SK-N-SH treated with all-trans-retinoic acid at 6 μM for 48 hours (cell line): ENCODE results near the gene LSS.

ENCODE experiments used
- ATAC-seq: fragments of 200-7000 bp; cut with Tn5 transposase; 3 replicates; pipeline ENCODE4 v1.9.1; 2020; ENCODE audit warnings: mild to moderate bottlenecking, moderate library complexity
- ARNTL ChIP-seq: fragments of 450-650 bp; formaldehyde crosslinking; IDR thresholded peaks from 2 replicates; pipeline ENCODE4 v1.5.0; 2020; ENCODE audit warnings: low read depth, mild to moderate bottlenecking, moderate library complexity, borderline replicate concordance
- BACH2 ChIP-seq: fragments of 250-450 bp; sonication (Bioruptor Pico); IDR thresholded peaks from 2 replicates; pipeline ENCODE4 v1.9.0; 2021; ENCODE audit warnings: mild to moderate bottlenecking, borderline replicate concordance
- CSDC2 ChIP-seq: fragments of 250-450 bp; sonication (Bioruptor Pico); IDR thresholded peaks from 2 replicates; pipeline ENCODE4 v1.5.0; 2020; ENCODE audit warnings: mild to moderate bottlenecking, moderate library complexity
- ESRRG ChIP-seq: fragments of 250-450 bp; sonication (Bioruptor Pico); IDR thresholded peaks from 2 replicates; pipeline ENCODE4 v1.6.1; 2021; ENCODE audit warnings: mild to moderate bottlenecking
- GLIS3 ChIP-seq: fragments of 250-450 bp; sonication (Bioruptor Pico); IDR thresholded peaks from 2 replicates; pipeline ENCODE4 v1.5.0; 2020; ENCODE audit warnings: mild to moderate bottlenecking, moderate library complexity
- ISL1 ChIP-seq: fragments of 250-450 bp; sonication (Bioruptor Pico); IDR thresholded peaks from 2 replicates; pipeline ENCODE4 v2.1.2; 2022; ENCODE audit warnings: mild to moderate bottlenecking, moderate library complexity
- OSR1 ChIP-seq: fragments of 250-450 bp; sonication (Bioruptor Pico); IDR thresholded peaks from 2 replicates; pipeline ENCODE4 v1.8.0; 2022; ENCODE audit warnings: moderate library complexity, mild to moderate bottlenecking, inconsistent platforms
- PPARA ChIP-seq: fragments of 250-450 bp; sonication (Bioruptor Pico); IDR thresholded peaks from 2 replicates; pipeline ENCODE4 v1.5.0; 2020; ENCODE audit warnings: mild to moderate bottlenecking, borderline replicate concordance
- RARB ChIP-seq: fragments of 250-450 bp; sonication (Bioruptor Pico); IDR thresholded peaks from 2 replicates; pipeline ENCODE4 v1.8.0; 2021; ENCODE audit warnings: mild to moderate bottlenecking, moderate library complexity
- SNAI2 ChIP-seq: fragments of 250-450 bp; sonication (Bioruptor Pico); IDR thresholded peaks from 2 replicates; pipeline ENCODE4 v1.5.0; 2020; ENCODE audit warnings: mild to moderate bottlenecking, moderate library complexity
- TCF4 ChIP-seq: fragments of 250-450 bp; sonication (Bioruptor Pico); IDR thresholded peaks from 2 replicates; pipeline ENCODE4 v1.8.0; 2021; ENCODE audit warnings: mild to moderate bottlenecking, moderate library complexity, borderline replicate concordance
- TOX ChIP-seq: fragments of 250-450 bp; sonication (Bioruptor Pico); IDR thresholded peaks from 2 replicates; pipeline ENCODE4 v1.8.0; 2021; ENCODE audit warnings: mild to moderate bottlenecking, moderate library complexity, borderline replicate concordance
- ZC3H10 ChIP-seq: fragments of 250-450 bp; sonication (Bioruptor Pico); IDR thresholded peaks from 2 replicates; pipeline ENCODE4 v1.5.1; 2021; ENCODE audit warnings: mild to moderate bottlenecking, moderate library complexity
- ZFP3 ChIP-seq: fragments of 250-450 bp; sonication (Bioruptor Pico); IDR thresholded peaks from 2 replicates; pipeline ENCODE4 v1.5.0; 2020; ENCODE audit warnings: mild to moderate bottlenecking, moderate library complexity
- ZFP30 ChIP-seq: fragments of 450-650 bp; formaldehyde crosslinking; IDR thresholded peaks from 2 replicates; pipeline ENCODE4 v1.5.0; 2022; ENCODE audit warnings: mild to moderate bottlenecking, moderate library complexity
- ZNF565 ChIP-seq: fragments of 450-650 bp; formaldehyde crosslinking; conservative IDR thresholded peaks from 2 replicates; pipeline ENCODE4 v1.5.0; 2020; ENCODE audit warnings: low read depth, mild to moderate bottlenecking, moderate library complexity
- ZNF70 ChIP-seq: fragments of 450-650 bp; formaldehyde crosslinking; IDR thresholded peaks from 2 replicates; pipeline ENCODE4 v1.5.0; 2020; ENCODE audit warnings: mild to moderate bottlenecking, moderate library complexity
- TF ChIP-seq, protein P1 (sequence below): fragments of 250-450 bp; sonication (Bioruptor Pico); IDR thresholded peaks from 2 replicates; pipeline ENCODE4 v1.5.1; 2020; ENCODE audit warnings: low read depth, mild to moderate bottlenecking, moderate library complexity
- TF ChIP-seq, protein P2 (sequence below): fragments of 250-450 bp; sonication (Bioruptor Pico); IDR thresholded peaks from 2 replicates; pipeline ENCODE4 v1.8.0; 2020; ENCODE audit warnings: mild to moderate bottlenecking, moderate library complexity, borderline replicate concordance
- TF ChIP-seq, protein P3 (sequence below): fragments of 250-450 bp; sonication (Bioruptor Pico); IDR thresholded peaks from 2 replicates; pipeline ENCODE4 v1.8.0; 2021; ENCODE audit warnings: low read depth, mild to moderate bottlenecking, moderate library complexity, borderline replicate concordance
- TF ChIP-seq, protein P4 (sequence below): fragments of 250-450 bp; sonication (Bioruptor Pico); IDR thresholded peaks from 2 replicates; pipeline ENCODE4 v1.5.1; 2021; ENCODE audit warnings: mild to moderate bottlenecking, moderate library complexity

Gene LSS

DNA sequence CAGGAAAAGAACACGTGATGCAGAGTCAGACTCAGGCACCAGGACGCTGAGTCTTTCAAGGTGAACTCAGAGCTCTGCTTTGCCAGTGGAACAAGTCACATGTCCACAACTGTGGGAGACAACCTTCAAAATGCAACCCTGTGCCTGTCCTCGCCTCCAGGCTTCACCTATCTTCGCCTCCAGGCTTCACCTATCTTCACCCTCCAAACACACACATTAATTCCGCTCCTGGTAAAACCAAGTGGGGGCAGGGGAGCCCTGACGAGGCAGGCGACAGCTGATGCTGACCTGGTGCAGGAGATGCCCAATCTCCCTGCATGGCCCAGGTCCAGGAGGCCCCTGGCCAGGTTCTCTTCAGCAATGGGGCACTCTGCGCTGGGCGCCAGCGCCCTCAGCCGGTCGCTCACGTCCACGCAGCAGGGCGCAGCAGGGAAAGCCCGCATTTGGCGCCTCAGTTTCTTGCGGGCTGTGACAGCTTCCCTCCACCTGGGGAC lies 28.0 kb upstream of the LSS start:
- no peak for TF ChIP-seq PPARA
- TF ChIP-seq SNAI2 (CRISPR knock-in tag): no peak
- TF ChIP-seq, protein P1, sequence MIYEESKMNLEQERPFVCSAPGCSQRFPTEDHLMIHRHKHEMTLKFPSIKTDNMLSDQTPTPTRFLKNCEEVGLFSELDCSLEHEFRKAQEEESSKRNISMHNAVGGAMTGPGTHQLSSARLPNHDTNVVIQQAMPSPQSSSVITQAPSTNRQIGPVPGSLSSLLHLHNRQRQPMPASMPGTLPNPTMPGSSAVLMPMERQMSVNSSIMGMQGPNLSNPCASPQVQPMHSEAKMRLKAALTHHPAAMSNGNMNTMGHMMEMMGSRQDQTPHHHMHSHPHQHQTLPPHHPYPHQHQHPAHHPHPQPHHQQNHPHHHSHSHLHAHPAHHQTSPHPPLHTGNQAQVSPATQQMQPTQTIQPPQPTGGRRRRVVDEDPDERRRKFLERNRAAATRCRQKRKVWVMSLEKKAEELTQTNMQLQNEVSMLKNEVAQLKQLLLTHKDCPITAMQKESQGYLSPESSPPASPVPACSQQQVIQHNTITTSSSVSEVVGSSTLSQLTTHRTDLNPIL: no peak
- TF ChIP-seq TOX: no peak
- TF ChIP-seq, protein P2, sequence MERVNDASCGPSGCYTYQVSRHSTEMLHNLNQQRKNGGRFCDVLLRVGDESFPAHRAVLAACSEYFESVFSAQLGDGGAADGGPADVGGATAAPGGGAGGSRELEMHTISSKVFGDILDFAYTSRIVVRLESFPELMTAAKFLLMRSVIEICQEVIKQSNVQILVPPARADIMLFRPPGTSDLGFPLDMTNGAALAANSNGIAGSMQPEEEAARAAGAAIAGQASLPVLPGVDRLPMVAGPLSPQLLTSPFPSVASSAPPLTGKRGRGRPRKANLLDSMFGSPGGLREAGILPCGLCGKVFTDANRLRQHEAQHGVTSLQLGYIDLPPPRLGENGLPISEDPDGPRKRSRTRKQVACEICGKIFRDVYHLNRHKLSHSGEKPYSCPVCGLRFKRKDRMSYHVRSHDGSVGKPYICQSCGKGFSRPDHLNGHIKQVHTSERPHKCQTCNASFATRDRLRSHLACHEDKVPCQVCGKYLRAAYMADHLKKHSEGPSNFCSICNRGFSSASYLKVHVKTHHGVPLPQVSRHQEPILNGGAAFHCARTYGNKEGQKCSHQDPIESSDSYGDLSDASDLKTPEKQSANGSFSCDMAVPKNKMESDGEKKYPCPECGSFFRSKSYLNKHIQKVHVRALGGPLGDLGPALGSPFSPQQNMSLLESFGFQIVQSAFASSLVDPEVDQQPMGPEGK (CRISPR knock-in tag): no peak
- TF ChIP-seq GLIS3 (CRISPR knock-in tag): no peak
- no peak for TF ChIP-seq ARNTL
- TF ChIP-seq, all 23 proteins: peak for 0
- no peak for ATAC-seq

DNA sequence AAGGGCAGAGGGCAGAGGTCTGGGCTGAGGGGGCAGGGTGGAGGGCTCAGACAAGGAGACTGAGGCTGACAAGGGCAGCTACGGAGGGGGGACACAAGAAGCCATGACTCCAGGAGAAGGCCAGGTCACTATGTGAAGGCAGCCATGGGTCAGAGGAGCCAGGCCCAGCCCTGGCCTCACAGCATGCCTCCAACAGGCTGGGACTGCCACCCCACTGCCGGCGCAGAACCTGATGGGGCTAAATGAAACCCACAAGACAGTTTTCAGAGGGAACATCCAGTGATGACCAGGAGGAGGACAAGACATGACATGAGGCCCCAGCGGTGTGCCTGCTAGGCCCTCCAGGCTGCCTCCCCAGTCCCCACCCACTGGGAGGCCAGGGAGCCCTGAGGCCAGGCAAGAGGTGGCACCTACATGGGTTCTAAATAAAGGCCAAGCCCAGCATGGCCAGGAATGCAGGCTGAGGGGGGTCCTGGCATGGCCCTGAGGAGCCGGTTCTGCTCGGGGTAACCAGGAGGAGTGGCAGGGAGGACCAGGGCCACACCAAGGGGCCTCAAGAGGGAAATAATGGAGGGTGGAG lies 27.3 kb upstream of the LSS start:
- TF ChIP-seq, protein P3, sequence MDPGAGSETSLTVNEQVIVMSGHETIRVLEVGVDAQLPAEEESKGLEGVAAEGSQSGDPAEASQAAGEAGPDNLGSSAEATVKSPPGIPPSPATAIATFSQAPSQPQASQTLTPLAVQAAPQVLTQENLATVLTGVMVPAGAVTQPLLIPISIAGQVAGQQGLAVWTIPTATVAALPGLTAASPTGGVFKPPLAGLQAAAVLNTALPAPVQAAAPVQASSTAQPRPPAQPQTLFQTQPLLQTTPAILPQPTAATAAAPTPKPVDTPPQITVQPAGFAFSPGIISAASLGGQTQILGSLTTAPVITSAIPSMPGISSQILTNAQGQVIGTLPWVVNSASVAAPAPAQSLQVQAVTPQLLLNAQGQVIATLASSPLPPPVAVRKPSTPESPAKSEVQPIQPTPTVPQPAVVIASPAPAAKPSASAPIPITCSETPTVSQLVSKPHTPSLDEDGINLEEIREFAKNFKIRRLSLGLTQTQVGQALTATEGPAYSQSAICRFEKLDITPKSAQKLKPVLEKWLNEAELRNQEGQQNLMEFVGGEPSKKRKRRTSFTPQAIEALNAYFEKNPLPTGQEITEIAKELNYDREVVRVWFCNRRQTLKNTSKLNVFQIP: no peak
- TF ChIP-seq CSDC2 (CRISPR knock-in tag) (no peak), OSR1 (no peak), ISL1 (no peak), PPARA (no peak), ZNF70 (CRISPR knock-in tag) (no peak), TCF4 (no peak), ZFP30 (CRISPR knock-in tag) (no peak), ESRRG (no peak), ZC3H10 (no peak), GLIS3 (CRISPR knock-in tag) (no peak), ZFP3 (CRISPR knock-in tag) (no peak), BACH2 (CRISPR knock-in tag) (no peak), ZNF565 (CRISPR knock-in tag) (no peak), ARNTL (no peak), RARB (no peak)
- TF ChIP-seq, protein P2 (CRISPR knock-in tag): no peak
- TF ChIP-seq, protein P1: no peak
- ATAC-seq: no peak

DNA sequence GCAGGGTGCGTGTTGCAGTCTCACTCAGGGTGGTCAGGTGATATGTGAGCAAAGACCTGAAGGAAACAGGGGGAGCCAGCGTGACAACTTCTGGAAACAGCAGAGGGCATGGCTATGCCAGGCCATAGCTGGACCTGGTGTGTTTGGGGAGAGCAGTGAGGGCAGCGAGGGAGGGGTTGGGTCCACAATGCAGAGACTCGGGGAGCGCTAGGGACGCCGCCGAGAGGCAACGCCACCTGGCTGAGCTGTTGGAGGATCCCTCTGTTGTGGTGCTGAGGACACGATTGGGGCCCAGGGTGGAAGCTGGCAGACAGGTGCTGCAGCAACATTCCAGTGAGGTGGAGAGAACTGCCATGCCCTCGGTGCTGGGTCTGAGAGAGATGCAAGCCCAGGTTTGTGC lies 26.6 kb upstream of the LSS start:
- no peak for ATAC-seq

More for the DNA sequence above, 26.6 kb upstream of the LSS start:
- no peak for TF ChIP-seq SNAI2 (CRISPR knock-in tag)
- no peak for TF ChIP-seq OSR1
- TF ChIP-seq, protein P4, sequence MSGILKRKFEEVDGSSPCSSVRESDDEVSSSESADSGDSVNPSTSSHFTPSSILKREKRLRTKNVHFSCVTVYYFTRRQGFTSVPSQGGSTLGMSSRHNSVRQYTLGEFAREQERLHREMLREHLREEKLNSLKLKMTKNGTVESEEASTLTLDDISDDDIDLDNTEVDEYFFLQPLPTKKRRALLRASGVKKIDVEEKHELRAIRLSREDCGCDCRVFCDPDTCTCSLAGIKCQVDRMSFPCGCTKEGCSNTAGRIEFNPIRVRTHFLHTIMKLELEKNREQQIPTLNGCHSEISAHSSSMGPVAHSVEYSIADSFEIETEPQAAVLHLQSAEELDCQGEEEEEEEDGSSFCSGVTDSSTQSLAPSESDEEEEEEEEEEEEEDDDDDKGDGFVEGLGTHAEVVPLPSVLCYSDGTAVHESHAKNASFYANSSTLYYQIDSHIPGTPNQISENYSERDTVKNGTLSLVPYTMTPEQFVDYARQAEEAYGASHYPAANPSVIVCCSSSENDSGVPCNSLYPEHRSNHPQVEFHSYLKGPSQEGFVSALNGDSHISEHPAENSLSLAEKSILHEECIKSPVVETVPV: no peak
- no peak for TF ChIP-seq BACH2 (CRISPR knock-in tag)
- no peak for TF ChIP-seq ARNTL
- no peak for TF ChIP-seq TCF4
- no peak for TF ChIP-seq ZNF565 (CRISPR knock-in tag)
- no peak for TF ChIP-seq ZFP3 (CRISPR knock-in tag)
- TF ChIP-seq, protein P2 (CRISPR knock-in tag): no peak
